IMR-90 (cell line): ENCODE measurements around the gene SEMA5A. TPM values are rescaled to one million over a fixed set of nuclear protein-coding genes. Genes with fewer than 3 reads are reported as not detected.

ENCODE experiments used
- ATAC-seq: fragments of 200-7000 bp; cut with Tn5 transposase; 2 replicates; pipeline ENCODE4 v1.9.1; 2020; ENCODE audit warnings: low read depth, mild to moderate bottlenecking, moderate library complexity
- BruUV-seq: library from RNA; stranded (reverse); fragments of 400-500 nt; replicated peaks from 2 replicates; lab custom pipeline; 2021; lab: Mats Ljungman, UMichigan
- CTCF ChIA-PET: fragments of 300-600 bp; formaldehyde crosslinking; extraction: SDS; loops from one replicate; lab custom pipeline; 2021; ENCODE audit warnings: antibody characterized with exemption; lab: Yijun Ruan, JAX
- POLR2A ChIA-PET: fragments of 300-600 bp; sonication (Branson Sonifier 250); formaldehyde crosslinking; loops from one replicate; lab custom pipeline; 2022; ENCODE audit warnings: antibody characterized with exemption; ENCODE audit not compliant: unreplicated experiment; lab: Charles Lee
- DNase-seq: peaks from one replicate; pipeline ENCODE4 v3.0.0; 2013
- H2AFZ ChIP-seq: replicated peaks from 2 replicates; pipeline ENCODE3; 2013; ENCODE audit warnings: low read length, mild to moderate bottlenecking; ENCODE audit not compliant: poor library complexity
- H2AK5ac ChIP-seq: 2 replicates; pipeline ENCODE4 v1.6.1; 2013; ENCODE audit warnings: low read depth, low read length, inconsistent platforms
- H2AK9ac ChIP-seq: replicated peaks from 2 replicates; pipeline ENCODE3; 2013; ENCODE audit warnings: mild to moderate bottlenecking, low read depth, low read length, moderate library complexity; ENCODE audit not compliant: poor library complexity
- H2BK120ac ChIP-seq: 2 replicates; pipeline ENCODE4 v1.6.1; 2013; ENCODE audit warnings: low read depth, low read length, inconsistent platforms
- H2BK15ac ChIP-seq: 3 replicates; pipeline ENCODE4 v1.6.1; 2013; ENCODE audit warnings: low read depth, low read length, inconsistent platforms
- H2BK20ac ChIP-seq: 2 replicates; pipeline ENCODE4 v1.6.1; 2013; ENCODE audit warnings: low read depth, mild to moderate bottlenecking, inconsistent platforms, low read length, moderate library complexity
- H2BK5ac ChIP-seq: 2 replicates; pipeline ENCODE4 v1.6.1; 2013; ENCODE audit warnings: mild to moderate bottlenecking, low read depth, low read length, inconsistent platforms; ENCODE audit not compliant: poor library complexity, severe bottlenecking
- H3K14ac ChIP-seq: replicated peaks from 2 replicates; pipeline ENCODE4 v1.6.1; 2013; ENCODE audit warnings: low read depth, low read length, inconsistent platforms
- H3K18ac ChIP-seq: 2 replicates; pipeline ENCODE4 v1.6.1; 2013; ENCODE audit warnings: low read depth, low read length, control low read depth
- H3K23ac ChIP-seq: 2 replicates; pipeline ENCODE4 v1.6.1; 2013; ENCODE audit warnings: low read depth, low read length, inconsistent platforms
- H3K27ac ChIP-seq: 2 replicates; pipeline ENCODE4 v1.5.1; 2013; ENCODE audit warnings: mild to moderate bottlenecking, control low read depth, low read length; ENCODE audit not compliant: insufficient read depth
- H3K27me3 ChIP-seq: 2 replicates; pipeline ENCODE4 v1.6.1; 2013; ENCODE audit warnings: low read length; ENCODE audit not compliant: control insufficient read depth, insufficient read depth
- H3K36me3 ChIP-seq: 2 replicates; pipeline ENCODE4 v1.6.1; 2013; ENCODE audit warnings: low read length, mixed read lengths; ENCODE audit not compliant: control insufficient read depth, insufficient read depth
- H3K4ac ChIP-seq: 2 replicates; pipeline ENCODE4 v1.6.1; 2013; ENCODE audit warnings: low read depth, low read length, inconsistent platforms
- H3K4me1 ChIP-seq: 2 replicates; pipeline ENCODE4 v1.6.1; 2013; ENCODE audit warnings: low read length, mixed read lengths; ENCODE audit not compliant: control insufficient read depth, insufficient read depth
- H3K4me2 ChIP-seq: 2 replicates; pipeline ENCODE4 v1.6.1; 2013; ENCODE audit warnings: low read depth, mild to moderate bottlenecking, control low read depth, low read length, moderate library complexity
- H3K4me3 ChIP-seq: 2 replicates; pipeline ENCODE4 v1.5.1; 2013; ENCODE audit warnings: low read depth, mild to moderate bottlenecking, control low read depth, low read length, moderate library complexity; ENCODE audit not compliant: insufficient read depth
- H3K56ac ChIP-seq: 2 replicates; pipeline ENCODE4 v1.6.1; 2013; ENCODE audit warnings: low read length, inconsistent platforms; ENCODE audit not compliant: insufficient read depth; ENCODE audit errors: extremely low read depth
- H3K79me1 ChIP-seq, 2 experiments: 2 replicates each; pipeline ENCODE4 v1.6.1; 2013; ENCODE audit warnings: low read length in 2 of 2, inconsistent platforms in 1 of 2, low read depth in 1 of 2
- H3K9ac ChIP-seq: 2 replicates; pipeline ENCODE4 v1.6.1; 2013; ENCODE audit warnings: low read depth, low read length, control low read depth
- H3K9me1 ChIP-seq: 2 replicates; pipeline ENCODE4 v1.6.1; 2013; ENCODE audit warnings: low read length, inconsistent platforms; ENCODE audit not compliant: insufficient read depth
- H3K9me3 ChIP-seq: 2 replicates; pipeline ENCODE4 v1.6.1; 2013; ENCODE audit warnings: low read length; ENCODE audit not compliant: control insufficient read depth, insufficient read depth
- H4K20me1 ChIP-seq: 2 replicates; pipeline ENCODE4 v1.6.1; 2013; ENCODE audit warnings: low read length, inconsistent platforms; ENCODE audit not compliant: insufficient read depth
- H4K5ac ChIP-seq: 2 replicates; pipeline ENCODE4 v1.6.1; 2013; ENCODE audit warnings: mild to moderate bottlenecking, low read depth, low read length, control low read depth
- H4K8ac ChIP-seq, 2 experiments: 2 replicates each; pipeline ENCODE4 v1.6.1; 2013; ENCODE audit warnings: low read depth in 2 of 2, low read length in 2 of 2, control low read depth in 1 of 2, inconsistent platforms in 1 of 2
- H4K91ac ChIP-seq: 2 replicates; pipeline ENCODE4 v1.6.1; 2013; ENCODE audit warnings: low read depth, low read length, inconsistent platforms; ENCODE audit not compliant: insufficient read depth
- BHLHE40 ChIP-seq: fragments of 150-350 bp; IDR thresholded peaks from 2 replicates; pipeline ENCODE4 v1.6.1; 2016; ENCODE audit warnings: mild to moderate bottlenecking, low read depth, low read length
- CTCF ChIP-seq: conservative IDR thresholded peaks from 2 replicates; pipeline ENCODE4 v1.5.1; 2012; ENCODE audit warnings: mild to moderate bottlenecking, low read depth, low read length, improper control_type of control experiment
- FOS ChIP-seq: fragments of 150-350 bp; IDR thresholded peaks from 2 replicates; pipeline ENCODE4 v1.6.1; 2016; ENCODE audit warnings: low read depth, low read length
- MAFK ChIP-seq: IDR thresholded peaks from 2 replicates; pipeline ENCODE4 v1.6.1; 2012; ENCODE audit warnings: low read depth, low read length, improper control_type of control experiment
- NFE2L2 ChIP-seq: fragments of 150-350 bp; IDR thresholded peaks from 2 replicates; pipeline ENCODE4 v1.6.1; 2016; ENCODE audit warnings: low read depth, mild to moderate bottlenecking, low read length
- RCOR1 ChIP-seq: IDR thresholded peaks from 2 replicates; pipeline ENCODE4 v1.6.1; 2012; ENCODE audit warnings: mild to moderate bottlenecking, low read length, improper control_type of control experiment; ENCODE audit not compliant: insufficient replicate concordance
- RFX5 ChIP-seq: IDR thresholded peaks from 2 replicates; pipeline ENCODE4 v1.8.0; 2012; ENCODE audit warnings: low read depth, mild to moderate bottlenecking, low read length, moderate library complexity
- WGBS, 2 experiments: methylation state at CpG; one replicate each; pipeline versions ENCODE4 v1.1.5 to v1.1.7; 2013; ENCODE audit warnings: missing lambda C conversion rate in 2 of 2; ENCODE audit not compliant: insufficient read length in 1 of 2; ENCODE audit errors: extremely low coverage in 2 of 2; 5-methylcytosine and 5-hydroxymethylcytosine counted together
- dilution Hi-C: fragments of 300-500 bp; cut with HindIII; formaldehyde crosslinking; loops from one replicate; pipeline ENCODE4 v1.14.3; 2018; ENCODE audit warnings: low sequenced_read_pairs; ENCODE audit not compliant: unreplicated experiment
- in situ Hi-C: fragments of 300-500 bp; cut with MboI; formaldehyde crosslinking; loops from 3 replicates; pipeline ENCODE4 v1.14.3; 2019; ENCODE audit warnings: low sequenced_read_pairs, inconsistent platforms, mixed read lengths
- intact Hi-C: fragments of 100-400 bp; cut with micrococcal nuclease; formaldehyde crosslinking; loops from 2 replicates; pipeline ENCODE4 v1.10.0; 2022
- polyA plus RNA-seq, 3 experiments: library from polyadenylated mRNA; depleted of rRNA; stranded (reverse); fragments of >200 nt; gene quantifications; 2 replicates each; pipeline ENCODE4 v1.2.3, GENCODE V29; 2012; ENCODE audit warnings: low replicate concordance in 1 of 3
- total RNA-seq: library from RNA; depleted of rRNA; stranded (reverse); fragments of >200 nt; gene quantifications from 2 replicates; pipeline ENCODE4 v1.2.3, GENCODE V29; 2012
- TF ChIP-seq, protein P1 (sequence below): fragments of 150-350 bp; IDR thresholded peaks from 2 replicates; pipeline ENCODE4 v1.6.1; 2017; ENCODE audit warnings: mild to moderate bottlenecking, antibody characterized with exemption, low read length, low read depth
- TF ChIP-seq, protein P2 (sequence below): fragments of 150-350 bp; IDR thresholded peaks from 2 replicates; pipeline ENCODE4 v1.6.1; 2016; ENCODE audit warnings: low read depth, mild to moderate bottlenecking, low read length, moderate library complexity, borderline replicate concordance

SEMA5A gene
- total and polyA plus RNA-seq, 2 of the 4 experiments (the other 2 are of a cell fraction), result 8.2 to 9.9 TPM

DNA sequence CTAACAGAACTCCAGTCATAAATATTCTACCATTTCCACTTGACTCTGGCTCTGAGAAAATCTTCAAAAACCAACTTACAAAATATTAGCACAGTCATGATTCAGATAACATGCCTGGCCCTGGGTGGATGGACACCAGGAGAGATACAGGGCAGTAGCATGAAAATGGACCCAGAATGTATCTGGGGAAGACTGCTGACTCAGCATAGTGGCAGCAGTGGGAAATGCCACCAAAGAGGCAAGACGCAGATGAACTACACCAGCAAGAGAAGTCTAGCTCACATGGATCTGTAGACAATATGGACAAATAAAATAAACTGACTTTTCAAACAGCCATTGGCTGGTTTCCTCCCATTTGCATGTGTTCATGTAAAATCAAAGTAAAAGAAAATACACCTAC is 359.8 kb downstream of the SEMA5A start:
- intact Hi-C loops, result no loop called here
- Histone ChIP-seq H3K14ac (no peak overlapping the region), H3K4ac (no peak overlapping the region), H2BK20ac (peak overlapping the region; percentile 75), H3K27ac (no peak overlapping the region), H3K79me1 (peaks cover 5 to 18% of the 10 kb centered on the region in 2 experiments; a peak in 3 of 4 replicates), H2AK9ac (no peak overlapping the region), H3K18ac (no peak overlapping the region; the same call in 1 of the 2 replicates), H2AK5ac (no peak overlapping the region; the same call in 1 of the 2 replicates), H4K20me1 (no peaks in the 10 kb centered on the region), H4K5ac (no peak overlapping the region), H4K8ac (0 out of 4 replicates have a peak overlapping the region, but pooled peaks of 1 of the 2 experiments have one; percentile 9), H2BK120ac (peak overlapping the region; percentile 37; the same call in 1 of the 2 replicates), H2BK5ac (no peak overlapping the region), H3K4me3 (no peak overlapping the region), H3K27me3 (no peaks in the 10 kb centered on the region), H2AFZ (no peak overlapping the region), H3K36me3 (peaks cover 1% of the 10 kb centered on the region; the same call in 1 of the 2 replicates), H3K9me3 (no peaks in the 10 kb centered on the region), H3K9me1 (peaks cover 13% of the 10 kb centered on the region), H2BK15ac (no peak overlapping the region; the same call in 2 of the 3 replicates), H3K4me1 (peaks cover 7% of the 10 kb centered on the region), H3K4me2 (no peak overlapping the region), H3K9ac (no peak overlapping the region), H4K91ac (0 out of 2 replicates have a peak overlapping the region, but pooled peaks have one; percentile 32), H3K23ac (no peak overlapping the region), H3K56ac (no peak overlapping the region)
- no TSS peak for BruUV-seq
- ChIA-PET CTCF (no interaction called here), POLR2A (no interaction called here)
- ATAC-seq (no peak), DNase-seq (no peak)
- 100% methylated on average over 1 of the region's 1 CpG; no CpG with 5 or more reads in 1 of the 2 experiments for WGBS, 2 experiments
- dilution Hi-C loops, result no loop called here
- in situ Hi-C loops, result no loop called here
- TF ChIP-seq NFE2L2 (peak; percentile 16; the same call in 1 of the 2 replicates), BHLHE40 (no peak), RFX5 (no peak), RCOR1 (no peak), FOS (no peak), MAFK (peak; percentile 100), CTCF (no peak)
- TF ChIP-seq, protein P1, sequence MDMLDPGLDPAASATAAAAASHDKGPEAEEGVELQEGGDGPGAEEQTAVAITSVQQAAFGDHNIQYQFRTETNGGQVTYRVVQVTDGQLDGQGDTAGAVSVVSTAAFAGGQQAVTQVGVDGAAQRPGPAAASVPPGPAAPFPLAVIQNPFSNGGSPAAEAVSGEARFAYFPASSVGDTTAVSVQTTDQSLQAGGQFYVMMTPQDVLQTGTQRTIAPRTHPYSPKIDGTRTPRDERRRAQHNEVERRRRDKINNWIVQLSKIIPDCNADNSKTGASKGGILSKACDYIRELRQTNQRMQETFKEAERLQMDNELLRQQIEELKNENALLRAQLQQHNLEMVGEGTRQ, result no peak
- TF ChIP-seq, protein P2, sequence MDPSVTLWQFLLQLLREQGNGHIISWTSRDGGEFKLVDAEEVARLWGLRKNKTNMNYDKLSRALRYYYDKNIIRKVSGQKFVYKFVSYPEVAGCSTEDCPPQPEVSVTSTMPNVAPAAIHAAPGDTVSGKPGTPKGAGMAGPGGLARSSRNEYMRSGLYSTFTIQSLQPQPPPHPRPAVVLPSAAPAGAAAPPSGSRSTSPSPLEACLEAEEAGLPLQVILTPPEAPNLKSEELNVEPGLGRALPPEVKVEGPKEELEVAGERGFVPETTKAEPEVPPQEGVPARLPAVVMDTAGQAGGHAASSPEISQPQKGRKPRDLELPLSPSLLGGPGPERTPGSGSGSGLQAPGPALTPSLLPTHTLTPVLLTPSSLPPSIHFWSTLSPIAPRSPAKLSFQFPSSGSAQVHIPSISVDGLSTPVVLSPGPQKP, result no peak
